Adipose tissue (tissue), 3 donors: ENCODE measurements around the gene C10orf120. TPM values are rescaled to one million over a fixed set of nuclear protein-coding genes. Genes with fewer than 3 reads are reported as not detected.

Experiments
- H3K27ac ChIP-seq: one replicate; pipeline ENCODE4 v1.5.1; 2013; ENCODE audit warnings: low read depth, low read length
- WGBS, 3 donors: extraction: QIAGEN DNeasy Blood & Tissue Kit; methylation state at CpG; one replicate each; pipeline ENCODE4 v1.1.7; 2013; 5-methylcytosine and 5-hydroxymethylcytosine counted together
- polyA plus RNA-seq, 3 donors: library from polyadenylated mRNA; stranded (reverse); fragments of 200-250 nt; gene quantifications; one replicate each; pipeline ENCODE4 v1.2.3, GENCODE V29; 2013
- donor health status: healthy with polysubstance abuse.
- donor health status: Bipolar disorder and iron deficiency.
- donor health status: healthy.

Gene C10orf120
- polyA plus RNA-seq, 3 donors, result 0.53 TPM; not detected in 2

DNA sequence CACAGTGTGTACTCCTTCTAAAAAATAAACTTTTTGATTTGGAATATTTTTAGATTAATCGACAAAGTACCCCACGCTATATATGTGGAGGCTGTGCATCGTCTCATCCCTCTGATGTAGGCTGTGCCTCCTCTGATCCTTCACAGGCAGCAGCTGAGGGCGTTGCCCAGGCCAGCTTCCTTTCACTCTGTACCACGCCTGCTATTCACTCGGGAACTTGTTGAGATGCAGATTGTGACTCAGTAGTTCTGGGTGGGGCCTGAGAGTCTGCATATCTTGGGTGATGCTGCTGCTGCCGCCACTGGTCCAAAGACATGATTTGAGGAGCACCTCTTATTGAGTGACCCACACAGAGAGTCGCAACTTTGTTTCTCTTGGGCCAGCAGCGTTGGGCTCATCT, 7.9 kb upstream of the C10orf120 start:
- no peak overlapping the region for H3K27ac ChIP-seq
- WGBS, 3 donors, result 60 to 77% (median 60%) methylated on average over 9 of the region's 9 CpGs

DNA sequence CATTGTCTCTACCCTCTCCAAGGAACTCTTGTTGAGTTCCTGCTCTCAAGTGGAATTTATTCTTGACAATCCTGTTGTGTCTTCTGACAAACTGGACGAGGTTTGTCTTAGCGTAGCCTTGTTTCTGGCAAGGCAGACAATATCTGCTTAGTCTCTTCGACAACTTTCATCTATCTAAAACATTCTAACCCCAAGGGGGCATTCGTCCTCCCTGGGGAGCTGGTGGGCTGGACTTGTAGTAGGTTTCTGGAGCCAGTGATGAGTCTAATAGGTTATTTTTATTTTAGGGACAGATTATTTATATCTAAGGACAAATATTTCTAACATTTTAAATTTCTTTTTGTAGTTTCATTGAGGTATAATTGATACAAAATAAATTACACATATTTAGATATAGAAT, 7.3 kb upstream of the C10orf120 start:
- no peak overlapping the region for H3K27ac ChIP-seq
- WGBS, 3 donors, result 54 to 84% (median 58%) methylated on average over 4 of the region's 4 CpGs

DNA sequence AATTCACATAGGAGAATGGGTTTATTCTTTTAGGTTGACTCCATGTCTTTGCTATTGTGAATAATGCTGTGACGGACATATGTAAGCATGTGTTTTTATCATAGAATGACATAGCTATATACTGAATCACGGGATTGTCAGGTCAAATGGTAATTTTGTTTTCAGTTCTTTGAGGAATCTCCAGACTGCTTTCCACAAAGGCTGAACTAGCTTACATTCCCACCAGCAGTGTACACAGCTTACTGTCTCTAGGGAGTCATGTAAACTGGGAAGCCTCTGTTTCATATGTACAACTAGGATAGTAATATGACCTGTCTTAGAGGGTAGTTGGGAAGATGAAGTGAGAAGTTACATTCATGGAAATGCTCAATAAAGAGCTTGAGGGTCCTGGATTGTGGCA, 6.8 kb upstream of the C10orf120 start:
- no peak overlapping the region for H3K27ac ChIP-seq
- WGBS, 3 donors, result 79 to 94% (median 80%) methylated on average over 2 of the region's 2 CpGs

DNA sequence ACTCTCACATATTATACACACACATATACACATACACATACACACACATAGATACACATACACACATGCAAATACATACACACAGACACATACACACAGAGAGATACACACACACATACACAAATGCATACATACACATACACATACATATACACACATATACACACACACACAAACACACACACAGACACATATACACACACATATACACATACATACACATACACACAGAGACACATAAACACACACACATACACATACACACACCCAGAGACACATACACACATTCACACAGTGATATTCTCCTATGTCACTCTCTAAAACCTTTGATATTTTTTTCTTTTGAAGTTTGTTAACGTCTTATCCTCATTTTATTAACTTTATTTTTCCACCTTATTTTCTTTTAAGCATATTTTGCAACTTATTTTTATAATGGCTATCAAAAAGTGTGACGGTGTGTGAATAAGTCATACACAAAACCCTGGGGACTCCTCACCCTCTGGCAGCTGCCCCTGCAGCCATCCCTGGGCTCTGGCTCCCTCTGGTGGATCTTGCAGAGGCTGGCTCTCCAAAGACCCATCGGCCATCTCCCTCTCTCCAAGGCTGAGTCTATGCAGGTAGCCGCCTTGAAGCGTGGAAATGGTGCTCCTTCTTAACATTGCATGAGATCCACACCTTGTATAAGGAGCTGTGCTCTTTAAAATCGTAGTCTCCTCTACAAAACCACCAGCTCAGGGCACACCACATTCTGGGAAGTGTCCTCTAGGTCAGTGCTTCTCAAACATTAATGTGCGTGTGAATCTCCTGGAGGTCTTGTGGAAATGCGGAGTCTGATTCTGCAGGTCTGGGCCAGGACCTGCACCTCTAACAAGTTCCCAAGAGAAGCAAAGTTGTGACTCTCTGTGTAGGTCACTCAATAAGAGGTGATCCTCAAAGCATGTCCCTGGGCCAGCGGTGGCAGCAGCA, 4.1 kb upstream of the C10orf120 start:
- 40 to 44% (median 43%) methylated on average over 9 of the region's 9 CpGs for WGBS, 3 donors
- no peak overlapping the region for H3K27ac ChIP-seq

DNA sequence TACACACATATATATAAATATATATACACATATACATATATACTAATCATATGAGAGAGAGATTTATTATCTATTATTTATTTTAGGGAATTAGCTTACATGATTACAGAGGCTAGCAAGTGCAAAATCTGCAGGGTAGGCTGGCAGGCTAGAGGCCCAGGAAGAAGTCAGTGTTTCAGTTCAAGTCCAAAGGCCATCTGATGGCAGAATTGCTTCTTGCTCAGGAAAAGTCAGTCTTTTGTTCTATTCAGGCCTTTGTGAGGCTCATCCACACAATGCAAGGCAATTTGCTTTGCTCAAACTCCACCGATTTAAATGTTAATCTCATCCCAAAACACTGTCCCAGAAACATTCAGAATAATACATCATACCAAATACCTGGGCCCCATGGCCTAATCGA, 2.6 kb upstream of the C10orf120 start:
- no peak overlapping the region for H3K27ac ChIP-seq
- 59 to 86% (median 77%) methylated on average over 2 of the region's 2 CpGs for WGBS, 3 donors

DNA sequence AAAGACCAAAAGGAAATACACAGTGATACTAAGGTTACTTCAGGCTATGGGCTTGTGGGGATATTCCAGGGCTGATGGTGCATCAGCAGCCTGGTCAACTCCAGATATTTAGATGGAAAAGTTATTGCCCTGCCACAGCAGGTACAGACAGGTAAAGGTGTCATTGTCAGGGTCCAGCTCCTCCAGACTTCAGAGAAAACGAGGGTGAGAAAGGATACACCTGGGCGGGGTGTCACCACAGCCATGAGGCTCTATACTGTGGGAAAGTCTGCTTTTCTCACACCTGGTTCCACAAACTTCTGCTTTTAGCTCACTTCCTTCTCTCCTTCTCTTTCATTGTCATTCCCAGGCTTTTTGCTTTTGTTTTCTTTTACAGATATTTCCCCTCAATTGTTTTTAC, 2.0 kb upstream of the C10orf120 start:
- WGBS, 3 donors, result 32 to 49% (median 42%) methylated on average over 2 of the region's 2 CpGs
- H3K27ac ChIP-seq, result no peak overlapping the region

DNA sequence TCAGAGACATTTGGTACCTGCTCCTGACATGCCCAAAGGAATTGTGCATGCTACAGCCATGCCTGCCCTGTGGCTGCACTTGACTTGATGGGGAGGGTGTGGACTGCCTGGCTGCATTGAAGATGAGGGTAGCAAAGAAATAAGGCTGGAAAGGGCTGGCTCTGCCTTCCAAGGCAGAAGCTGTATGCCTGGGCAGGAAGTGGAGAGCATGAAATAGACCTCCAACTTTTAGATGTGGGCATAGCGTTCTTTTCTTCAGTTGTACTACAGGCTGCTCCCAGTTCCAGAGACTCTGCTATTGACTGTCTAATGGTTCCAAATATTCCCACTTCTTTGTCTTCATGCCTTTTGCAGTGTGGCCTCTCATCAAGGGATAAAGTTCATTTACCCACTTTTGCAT, 3.0 kb downstream of the C10orf120 start:
- 90 to 97% (median 95%) methylated on average over 1 of the region's 1 CpG for WGBS, 3 donors
- no peak overlapping the region for H3K27ac ChIP-seq

DNA sequence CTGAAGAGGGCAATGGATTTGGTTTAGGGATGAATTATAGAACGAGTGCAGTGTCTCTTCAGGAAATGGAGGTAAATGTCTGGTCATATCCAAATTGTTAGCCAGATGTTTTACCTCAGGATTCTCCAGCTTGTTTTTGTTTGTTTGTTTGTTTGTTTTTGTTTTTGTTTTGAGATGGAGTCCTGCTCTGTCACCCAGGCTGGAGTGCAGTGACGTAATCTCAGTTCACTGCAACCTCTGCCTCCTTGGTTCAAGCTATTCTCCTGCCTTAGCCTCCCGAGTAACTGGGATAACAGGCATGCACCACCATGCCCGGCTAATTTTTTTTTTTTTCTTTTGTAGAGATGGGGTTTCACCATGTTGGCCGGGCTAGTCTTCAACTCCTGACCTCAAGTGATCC, 6.9 kb downstream of the C10orf120 start:
- H3K27ac ChIP-seq, result no peak overlapping the region
- 63 to 91% (median 79%) methylated on average over 5 of the region's 5 CpGs for whole genome bisulfite sequencing, 3 donors

DNA sequence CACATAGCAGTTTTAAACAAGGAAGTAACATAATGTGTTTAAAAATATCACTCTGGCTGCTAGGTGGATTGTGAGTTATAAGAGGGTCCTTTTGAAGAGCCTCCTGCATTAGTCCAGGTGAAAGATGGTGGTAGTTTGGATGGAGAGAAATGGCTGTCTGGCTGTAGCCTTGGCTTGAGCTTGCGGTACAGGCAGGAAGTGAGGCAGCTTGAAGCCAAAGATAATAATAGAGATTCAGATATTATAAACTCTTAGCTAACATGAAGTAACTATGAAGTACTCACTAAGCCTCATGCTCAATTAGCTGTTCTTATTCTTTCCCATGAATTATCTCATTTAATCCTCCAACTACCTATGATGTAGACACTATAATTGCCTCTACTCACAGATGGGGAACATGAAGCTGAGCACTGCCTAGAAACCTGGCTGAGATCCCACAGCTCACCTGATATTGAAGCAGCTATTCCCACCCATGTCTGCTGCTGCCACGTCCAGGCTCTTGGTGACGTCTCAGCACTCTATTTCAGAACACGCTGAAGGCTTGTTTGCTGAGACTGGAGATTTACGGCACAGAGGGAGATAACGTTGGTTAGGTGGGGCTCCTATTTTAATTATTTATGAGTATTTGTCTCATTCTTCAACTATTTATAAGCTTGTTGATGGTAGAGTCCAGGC, 10.4 kb downstream of the C10orf120 start:
- 22 to 73% (median 70%) methylated on average over 6 of the region's 6 CpGs for WGBS, 3 donors
- H3K27ac ChIP-seq, result no peak overlapping the region

DNA sequence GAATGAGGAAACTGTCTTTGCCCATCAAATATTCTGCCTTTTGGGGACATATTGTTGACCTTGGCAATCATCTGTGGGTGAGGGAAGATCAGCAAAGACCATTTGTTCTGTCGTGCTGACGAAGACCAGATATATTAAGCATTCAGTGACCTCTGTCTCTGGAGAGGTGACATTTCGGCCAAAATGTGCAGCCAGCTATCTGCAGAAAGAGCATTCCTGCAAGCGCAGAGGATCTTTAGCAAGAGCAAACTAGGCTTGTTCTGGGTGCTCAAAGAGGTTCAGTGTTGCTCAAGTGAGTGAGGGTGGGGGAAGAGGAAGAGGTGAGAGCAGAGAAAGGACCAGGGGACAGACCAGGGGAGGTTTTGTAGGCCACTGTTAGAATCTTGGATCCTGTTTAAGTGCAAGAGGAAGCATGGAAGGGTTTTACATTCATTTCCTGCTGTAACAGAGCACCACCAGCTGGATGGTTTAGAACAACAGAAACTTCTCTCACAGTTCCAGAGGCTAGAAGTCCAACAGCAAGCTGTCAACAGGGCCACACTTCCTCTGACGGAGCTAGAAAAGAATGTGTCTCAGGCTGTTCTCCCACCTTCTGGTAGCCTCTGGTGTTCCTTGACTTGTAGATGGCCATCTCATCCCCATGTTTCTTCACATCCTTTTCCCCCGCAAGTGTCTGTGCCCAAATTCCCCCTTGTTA, 11.2 kb downstream of the C10orf120 start:
- WGBS, 3 donors, result 57 to 75% (median 66%) methylated on average over 6 of the region's 6 CpGs
- H3K27ac ChIP-seq, result no peak overlapping the region

DNA sequence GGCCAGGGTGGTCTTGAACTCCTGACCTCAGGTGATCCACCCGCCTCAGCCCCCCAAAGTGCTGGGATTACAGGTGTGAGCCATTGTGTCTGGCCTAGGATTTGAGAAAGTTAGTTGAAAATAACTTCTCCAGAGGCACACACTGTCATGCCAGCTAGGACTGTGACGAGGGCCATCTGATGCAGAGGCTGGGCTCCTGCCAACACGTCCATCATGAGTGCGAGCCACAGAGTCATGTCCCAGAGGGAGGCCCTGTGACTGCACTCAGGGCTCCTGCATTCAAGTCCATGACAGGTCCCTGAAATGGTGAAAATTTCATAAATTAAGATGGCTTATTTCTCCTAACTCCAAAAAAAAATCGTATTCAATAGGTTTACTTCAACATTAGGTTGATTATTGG, 17.1 kb downstream of the C10orf120 start:
- H3K27ac ChIP-seq, result no peak overlapping the region
- WGBS, 3 donors, result 55 to 81% (median 75%) methylated on average over 5 of the region's 5 CpGs

DNA sequence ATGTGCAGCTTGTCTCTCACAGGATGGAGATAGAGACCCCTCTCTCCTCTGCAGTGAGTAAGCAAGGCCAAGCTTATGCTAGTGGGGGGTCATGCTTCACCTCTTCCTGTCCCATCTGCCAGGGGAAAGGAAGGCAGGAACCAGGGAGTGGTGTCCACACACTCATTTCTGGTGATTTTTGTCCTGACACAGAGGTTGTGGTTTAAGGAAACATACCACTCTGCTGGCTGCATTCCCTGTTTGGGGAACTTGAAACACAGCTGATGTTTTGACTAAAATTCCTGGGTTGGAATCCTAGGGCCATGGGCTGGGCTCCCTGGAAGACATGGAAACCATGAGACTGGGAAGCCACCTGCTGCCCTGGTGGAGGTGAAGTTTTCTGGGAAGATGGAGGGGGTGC, 21.4 kb downstream of the C10orf120 start:
- H3K27ac ChIP-seq, result no peak overlapping the region

DNA sequence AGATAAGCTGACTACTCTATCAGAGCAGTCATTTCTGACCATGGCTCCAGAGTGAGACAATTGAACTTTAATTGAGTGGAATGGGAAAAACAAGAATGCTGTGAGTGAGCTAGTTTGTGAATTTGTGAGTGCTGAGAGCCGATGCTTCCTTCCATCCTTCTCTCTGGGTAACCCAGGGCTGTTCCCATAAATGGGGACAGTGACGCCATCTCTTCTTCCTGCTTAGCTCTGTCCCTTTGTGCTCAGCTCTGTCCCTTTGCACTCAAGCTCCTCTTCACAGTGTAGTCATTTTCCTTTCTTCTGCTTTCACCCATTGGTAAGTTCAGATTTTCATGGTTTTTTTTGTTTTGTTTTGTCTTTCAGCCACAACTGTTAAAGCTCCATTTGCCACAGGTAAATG, 24.4 kb downstream of the C10orf120 start:
- H3K27ac ChIP-seq, result no peak overlapping the region
- 72 to 84% (median 75%) methylated on average over 2 of the region's 2 CpGs for WGBS, 3 donors

DNA sequence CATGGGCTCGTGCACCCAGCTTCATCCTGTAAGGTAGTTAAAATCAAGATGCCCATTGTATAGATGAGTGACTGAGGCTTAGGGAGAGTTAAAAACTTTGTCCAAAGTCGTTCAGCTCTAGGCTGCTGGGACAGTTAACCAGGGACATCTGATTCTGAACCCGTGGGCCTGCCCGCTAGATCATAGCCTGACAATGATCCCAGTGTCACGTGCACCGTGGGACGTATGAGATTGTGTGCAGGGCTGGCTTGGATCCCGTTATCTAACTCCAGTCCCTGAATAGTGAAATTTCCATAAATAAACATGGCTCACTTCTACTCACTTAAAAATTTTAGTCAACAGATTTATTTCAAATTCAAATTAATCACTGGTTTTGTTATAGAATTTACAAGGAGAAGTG, 24.9 kb downstream of the C10orf120 start:
- no peak overlapping the region for H3K27ac ChIP-seq
- 37 to 72% (median 69%) methylated on average over 8 of the region's 8 CpGs for WGBS, 3 donors

DNA sequence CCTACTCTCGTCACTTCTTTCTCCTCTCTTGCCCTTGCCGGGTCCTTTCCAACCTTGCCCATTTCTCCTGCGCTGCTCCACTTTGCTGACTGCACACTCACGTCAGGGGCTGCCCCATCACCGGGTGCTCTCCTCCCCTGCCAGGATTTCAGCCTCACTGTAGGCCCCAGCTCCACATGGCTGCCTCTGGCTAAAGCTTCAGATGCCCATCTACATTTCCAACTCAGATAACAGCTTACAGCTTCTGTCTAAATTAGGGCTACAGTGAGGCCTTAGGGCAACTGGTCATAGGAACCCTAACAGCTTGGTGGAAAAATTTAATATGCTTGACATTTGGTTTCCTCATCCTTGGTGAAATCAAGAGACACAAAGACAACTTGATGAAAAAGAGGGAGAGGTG, 25.9 kb downstream of the C10orf120 start:
- 80 to 83% (median 81%) methylated on average over 5 of the region's 5 CpGs for WGBS, 3 donors
- no peak overlapping the region for H3K27ac ChIP-seq

DNA sequence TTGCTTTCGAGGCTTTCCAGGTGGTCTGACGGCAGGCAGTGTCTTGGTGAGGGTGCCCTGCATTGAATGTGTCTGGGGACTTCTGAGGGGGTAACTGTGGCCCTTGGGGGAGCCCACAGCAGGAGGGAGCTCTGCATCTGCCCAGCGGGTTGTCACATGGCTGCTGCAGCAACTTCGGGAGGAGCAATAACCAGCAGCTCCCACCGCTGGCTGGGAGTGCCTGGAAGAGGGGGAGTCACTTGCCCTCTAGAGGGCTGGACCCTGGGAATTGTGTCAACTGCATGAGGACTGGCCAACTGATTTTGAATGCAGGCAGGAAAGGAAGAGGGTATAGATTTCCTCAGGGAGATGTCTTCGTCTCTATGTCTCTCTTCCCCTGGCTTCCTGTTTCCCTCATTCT, 26.4 kb downstream of the C10orf120 start:
- 49 to 82% (median 58%) methylated on average over 6 of the region's 6 CpGs for WGBS, 3 donors
- no peak overlapping the region for H3K27ac ChIP-seq

DNA sequence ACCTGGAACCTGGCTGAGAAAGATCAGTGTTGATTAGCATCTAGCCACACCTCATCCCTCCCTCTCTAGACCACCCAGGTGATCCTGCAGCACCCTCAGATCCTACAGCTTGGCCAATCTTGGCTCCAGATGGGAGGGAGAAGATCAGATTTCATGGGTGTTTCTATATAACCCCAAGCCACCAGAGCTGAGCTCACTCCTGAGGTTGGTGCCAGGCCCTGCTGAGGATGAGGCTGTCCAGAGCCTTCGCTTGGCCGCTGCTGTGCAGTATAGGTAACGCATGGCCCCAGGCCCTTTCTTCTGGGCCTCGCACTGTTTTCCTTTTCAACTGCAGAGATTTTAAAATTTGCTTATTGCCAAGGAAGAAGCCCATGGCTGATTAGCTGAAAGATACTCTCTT, 27.0 kb downstream of the C10orf120 start:
- 73 to 91% (median 85%) methylated on average over 4 of the region's 4 CpGs for WGBS, 3 donors
- H3K27ac ChIP-seq, result no peak overlapping the region

DNA sequence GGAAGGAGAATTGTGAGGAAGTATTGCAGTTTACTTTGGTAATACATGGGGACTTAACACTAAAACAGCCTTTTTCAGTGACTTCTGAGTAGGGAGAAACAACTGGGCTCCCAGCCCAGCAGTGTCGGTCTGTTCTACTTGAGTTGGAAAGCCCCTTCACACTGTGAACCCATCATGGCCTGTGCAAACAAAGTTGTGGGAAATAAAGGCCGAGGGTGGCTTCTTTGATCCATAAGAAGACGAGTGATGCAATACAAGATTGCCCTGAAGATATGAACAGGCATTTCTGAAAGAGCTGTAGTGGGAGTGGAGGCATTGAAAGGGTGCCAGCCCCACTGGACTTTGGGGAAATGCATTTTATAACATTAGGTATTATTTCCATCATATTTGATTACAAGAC, 28.3 kb downstream of the C10orf120 start:
- H3K27ac ChIP-seq, result no peak overlapping the region
- WGBS, 3 donors, result 48 to 56% (median 50%) methylated on average over 3 of the region's 3 CpGs

DNA sequence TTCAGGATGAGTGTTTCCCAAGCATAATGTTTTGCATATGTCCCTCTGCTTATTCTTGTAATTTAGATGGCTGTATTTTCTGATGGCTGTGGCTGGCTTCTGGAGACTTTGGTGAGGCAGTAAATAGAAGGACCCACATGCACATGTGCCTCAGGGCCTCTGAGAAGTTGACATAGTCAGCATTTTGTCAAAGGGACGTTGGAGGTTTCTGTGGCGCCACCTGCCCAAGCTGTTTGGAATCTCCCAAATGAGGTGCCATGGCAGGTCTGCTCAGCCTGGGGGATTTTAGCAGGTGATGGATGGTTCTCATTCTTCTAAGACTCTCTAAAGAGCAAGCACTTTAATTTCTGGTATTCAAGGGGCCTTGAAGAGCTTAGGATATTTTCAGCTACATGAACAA, 29.8 kb downstream of the C10orf120 start:
- H3K27ac ChIP-seq, result no peak overlapping the region
- 74 to 84% (median 80%) methylated on average over 2 of the region's 2 CpGs for WGBS, 3 donors
